GM19193 (cell line): ENCODE data around the gene NDUFAF5.

Experiments used
- POLR2A ChIP-seq: IDR thresholded peaks from 4 replicates; pipeline ENCODE4 v1.6.1; 2011; ENCODE audit not compliant: insufficient read depth, insufficient read length; ENCODE audit errors: extremely low read depth

The NDUFAF5 gene

DNA sequence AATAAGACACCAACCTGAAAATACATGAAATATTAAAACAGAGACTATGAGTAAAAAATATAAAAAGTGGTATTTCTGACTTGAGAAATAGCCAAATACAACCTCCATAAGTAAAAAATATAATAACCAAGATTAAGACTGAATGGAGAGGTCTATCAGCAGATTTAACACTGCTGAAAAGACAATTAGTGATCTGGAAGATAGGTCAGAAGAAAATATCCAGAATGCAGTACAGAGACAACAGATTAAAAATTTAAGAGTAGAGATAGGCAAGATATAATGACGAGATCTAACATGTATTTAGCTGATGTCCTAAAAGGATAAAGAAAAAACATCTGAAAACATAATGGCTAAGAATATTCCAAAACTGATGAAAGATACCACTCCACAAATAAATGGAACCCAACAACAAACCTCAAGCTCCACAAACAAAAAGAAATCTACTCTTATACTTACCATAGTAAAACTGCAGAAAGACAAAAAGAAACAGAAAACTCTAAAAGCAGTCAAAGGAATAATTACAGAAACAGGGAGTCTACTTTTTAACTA, 18.9 kb upstream of the NDUFAF5 start:
- TF ChIP-seq POLR2A = no peak

DNA sequence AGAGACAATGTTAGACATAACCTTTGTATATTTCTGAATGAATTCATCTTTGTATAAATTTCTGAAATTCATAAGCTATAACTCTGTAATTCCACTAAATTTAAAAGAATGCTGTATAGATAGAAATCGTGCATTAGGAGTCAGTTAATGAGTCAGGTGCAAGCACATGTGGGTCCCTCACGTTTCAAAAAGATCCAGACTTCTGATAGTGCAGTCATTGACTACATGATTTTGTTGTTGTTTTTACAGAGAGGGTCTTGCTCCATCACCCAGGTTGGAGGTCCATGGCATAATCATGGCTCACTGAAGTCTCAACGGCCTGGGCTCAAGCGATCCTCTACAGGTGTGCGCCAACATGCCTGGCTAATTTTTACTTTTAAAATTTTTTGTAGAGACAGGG, 14.7 kb upstream of the NDUFAF5 start:
- TF ChIP-seq POLR2A = no peak

DNA sequence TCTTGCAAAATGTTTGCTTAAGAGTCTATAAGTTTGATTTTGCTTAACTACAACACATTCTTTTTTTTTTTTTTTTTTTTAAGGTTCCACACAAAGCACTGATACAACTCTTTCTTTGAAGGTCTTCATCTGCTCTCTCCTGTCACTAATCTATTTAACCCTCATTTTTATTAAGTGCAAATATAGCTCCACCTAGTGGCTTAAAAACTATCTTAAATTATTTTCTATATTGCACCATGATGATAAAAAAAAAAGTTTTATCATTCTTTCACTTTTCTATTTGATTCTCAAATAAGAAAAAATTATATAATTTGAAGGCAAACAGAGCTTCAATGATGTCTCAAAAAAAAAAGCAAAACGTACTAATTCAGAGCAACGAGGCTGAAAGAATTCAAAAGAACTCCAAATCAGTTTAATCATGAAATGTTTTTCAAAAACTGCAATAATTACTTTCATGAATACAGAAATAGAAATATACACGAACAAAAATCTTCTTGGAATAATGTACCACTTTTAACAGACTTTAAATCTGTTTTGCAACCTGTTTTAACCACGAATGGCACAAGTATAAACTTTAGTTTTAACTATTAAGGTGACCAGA, 12.9 kb upstream of the NDUFAF5 start:
- TF ChIP-seq POLR2A = no peak

DNA sequence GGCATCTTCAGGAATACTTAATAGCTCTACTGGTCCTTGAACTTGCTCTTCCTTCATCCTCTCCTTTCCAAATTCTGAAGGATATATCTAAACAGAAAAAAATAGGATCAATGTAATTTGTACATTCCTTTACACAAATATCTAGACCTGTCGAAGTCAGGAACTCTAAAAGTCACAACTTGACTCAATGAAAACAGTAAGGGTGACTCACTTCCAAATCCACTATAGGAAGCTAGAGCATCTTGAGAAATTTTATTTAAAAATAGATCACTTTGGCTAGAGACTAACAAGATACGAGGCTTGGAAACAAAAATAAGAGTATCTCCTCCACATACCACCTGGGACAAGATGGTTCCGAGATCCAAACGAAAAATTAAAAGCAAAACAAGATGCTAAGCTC, 12.3 kb upstream of the NDUFAF5 start:
- TF ChIP-seq POLR2A = no peak

- no peak for TF ChIP-seq POLR2A
Observed at GRCh38 chr20:13775867-13776266, 9.0 kb upstream of the NDUFAF5 start.

DNA sequence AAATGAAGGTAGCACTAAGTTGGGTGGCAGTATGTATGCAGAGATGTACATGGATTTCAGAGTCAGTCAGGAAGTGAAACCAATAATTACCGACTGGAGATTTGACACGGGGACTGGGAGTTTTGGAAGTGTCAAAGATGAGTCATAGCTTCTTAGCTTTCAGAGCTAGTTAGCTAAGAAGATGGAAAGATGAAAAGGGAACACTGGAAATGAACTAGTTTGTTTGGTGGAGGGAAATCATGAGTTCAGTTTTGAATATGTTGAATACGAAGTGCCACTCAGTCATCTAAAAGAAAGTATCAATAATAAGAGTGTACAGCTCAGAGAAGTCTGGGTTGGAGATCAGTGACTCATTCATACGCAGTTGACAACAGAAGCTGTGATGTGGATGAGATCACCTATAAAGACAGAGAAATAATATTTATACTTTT, 7.6 kb upstream of the NDUFAF5 start:
- TF ChIP-seq POLR2A = no peak

- no peak for TF ChIP-seq POLR2A
Observed at GRCh38 chr20:13778827-13779226, 6.0 kb upstream of the NDUFAF5 start.

DNA sequence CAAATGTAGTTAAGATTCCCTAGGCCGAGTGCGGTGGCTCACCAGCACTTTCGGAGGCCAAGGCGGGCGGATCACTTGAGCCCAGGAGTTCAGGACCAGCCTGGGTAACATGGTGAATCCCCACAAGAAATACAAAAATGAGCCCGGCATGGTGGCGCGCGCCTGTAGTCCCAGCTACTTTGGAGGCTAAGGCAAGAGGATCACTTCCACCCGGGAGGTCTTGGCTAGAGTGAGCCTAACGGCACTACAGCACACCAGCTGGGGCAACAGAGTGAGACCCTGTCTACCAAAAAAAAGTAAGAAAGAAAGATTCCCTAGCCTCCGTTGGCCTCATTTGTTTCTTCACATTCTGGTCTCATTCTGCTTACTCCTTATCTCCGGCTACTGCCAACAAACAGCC, 1.3 kb upstream of the NDUFAF5 start:
- TF ChIP-seq POLR2A = no peak

GRCh38 chr20:13784271-13784892, 446 bp upstream of the NDUFAF5 start:
- TF ChIP-seq POLR2A = peak; percentile 87

GRCh38 chr20:13786143-13786828, 1.5 kb downstream of the NDUFAF5 start:
- no peak for TF ChIP-seq POLR2A

DNA sequence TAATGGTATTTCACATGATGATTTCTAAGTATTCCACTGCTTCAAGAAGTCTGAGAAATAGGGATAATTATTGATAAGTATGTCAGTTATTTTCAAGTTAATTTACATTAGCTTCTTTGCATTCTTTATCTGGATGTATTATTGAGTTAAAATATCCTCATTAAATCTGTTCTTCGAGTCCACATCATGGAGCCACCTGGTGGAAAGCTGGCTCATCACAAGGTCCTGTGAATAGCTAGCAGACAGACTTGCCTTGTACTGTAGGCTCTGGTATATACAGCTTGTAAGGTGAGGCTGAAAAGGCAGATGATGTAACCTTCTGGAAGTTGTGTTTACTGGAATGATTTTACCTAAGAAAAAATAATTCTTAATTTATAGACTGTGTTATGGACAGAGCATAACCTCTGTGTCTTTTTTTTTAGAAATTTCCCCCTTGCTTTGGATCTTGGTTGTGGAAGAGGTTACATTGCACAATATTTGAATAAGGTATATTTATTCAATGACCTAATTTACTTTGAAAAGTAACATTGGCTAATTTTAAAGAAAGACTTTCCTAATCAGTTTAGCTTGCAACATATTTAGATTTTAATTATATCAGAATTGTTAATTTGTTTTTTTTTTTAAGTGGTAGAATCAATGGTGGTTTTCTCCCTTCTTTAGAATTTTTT, 3.5 kb downstream of the NDUFAF5 start:
- TF ChIP-seq POLR2A = no peak

- no peak for TF ChIP-seq POLR2A
Observed at GRCh38 chr20:13790708-13791107, 5.9 kb downstream of the NDUFAF5 start.

GRCh38 chr20:13791540-13792459, 7.0 kb downstream of the NDUFAF5 start:
- TF ChIP-seq POLR2A = no peak

GRCh38 chr20:13793001-13793400, 8.2 kb downstream of the NDUFAF5 start:
- no peak for TF ChIP-seq POLR2A
